Epithelial cell of esophagus (primary cell): Measurements from ENCODE around the gene CD6.
"Not testable (repeated sequence)": the region's sequence is repeated elsewhere in the genome, so short reads cannot be mapped to it uniquely, and the experiment has no call there.

Source experiments
- DNase-seq: peaks from one replicate; pipeline ENCODE4 v3.0.0; 2010; ENCODE audit warnings: low read depth
- H3K4me3 ChIP-seq: 2 replicates; pipeline ENCODE4 v1.5.1; 2011; ENCODE audit warnings: mild to moderate bottlenecking, low read length, control low read depth
- TF ChIP-seq, protein P1 (sequence below): IDR thresholded peaks from 2 replicates; pipeline ENCODE4 v1.5.1; 2011; ENCODE audit warnings: low read depth, mild to moderate bottlenecking, low read length, control low read depth, inconsistent platforms; ENCODE audit not compliant: insufficient read depth; ENCODE audit errors: missing control alignments

Gene CD6

DNA sequence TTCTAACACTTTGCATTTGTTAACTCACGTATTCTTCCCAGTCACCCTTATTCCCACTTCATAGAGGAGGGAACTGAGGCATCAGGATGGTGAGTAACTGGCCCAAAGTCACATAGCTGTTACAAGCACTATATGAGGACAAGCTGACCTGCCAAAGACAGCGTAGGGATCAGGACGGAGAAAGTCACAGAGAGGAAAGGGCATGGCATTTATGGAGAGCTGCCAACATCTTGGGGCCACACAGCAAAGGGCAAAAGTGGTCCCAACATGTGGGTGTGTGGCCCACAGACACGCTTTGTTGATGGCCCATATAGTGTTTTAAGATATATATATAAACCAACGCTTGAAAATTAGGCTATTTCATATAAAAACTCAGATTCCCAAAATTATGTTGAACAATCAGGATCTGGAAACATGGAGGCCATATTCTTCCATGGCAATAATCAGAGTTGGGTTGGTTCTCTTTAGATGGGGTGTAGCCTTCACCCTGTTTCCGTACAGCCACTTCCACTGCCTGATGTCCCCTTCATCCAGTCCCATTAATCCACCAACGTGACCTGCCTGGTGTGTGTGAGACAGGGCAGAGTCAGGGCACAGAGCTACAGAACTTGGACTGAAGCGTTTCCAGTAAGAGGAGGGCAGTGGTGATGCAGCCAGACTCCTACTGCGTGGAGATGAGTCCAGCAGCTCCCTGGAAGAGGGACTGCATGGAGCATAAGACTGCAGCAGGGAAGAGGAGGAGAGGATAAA is 90.9 kb downstream of the CD6 start:
- TF ChIP-seq, protein P1, sequence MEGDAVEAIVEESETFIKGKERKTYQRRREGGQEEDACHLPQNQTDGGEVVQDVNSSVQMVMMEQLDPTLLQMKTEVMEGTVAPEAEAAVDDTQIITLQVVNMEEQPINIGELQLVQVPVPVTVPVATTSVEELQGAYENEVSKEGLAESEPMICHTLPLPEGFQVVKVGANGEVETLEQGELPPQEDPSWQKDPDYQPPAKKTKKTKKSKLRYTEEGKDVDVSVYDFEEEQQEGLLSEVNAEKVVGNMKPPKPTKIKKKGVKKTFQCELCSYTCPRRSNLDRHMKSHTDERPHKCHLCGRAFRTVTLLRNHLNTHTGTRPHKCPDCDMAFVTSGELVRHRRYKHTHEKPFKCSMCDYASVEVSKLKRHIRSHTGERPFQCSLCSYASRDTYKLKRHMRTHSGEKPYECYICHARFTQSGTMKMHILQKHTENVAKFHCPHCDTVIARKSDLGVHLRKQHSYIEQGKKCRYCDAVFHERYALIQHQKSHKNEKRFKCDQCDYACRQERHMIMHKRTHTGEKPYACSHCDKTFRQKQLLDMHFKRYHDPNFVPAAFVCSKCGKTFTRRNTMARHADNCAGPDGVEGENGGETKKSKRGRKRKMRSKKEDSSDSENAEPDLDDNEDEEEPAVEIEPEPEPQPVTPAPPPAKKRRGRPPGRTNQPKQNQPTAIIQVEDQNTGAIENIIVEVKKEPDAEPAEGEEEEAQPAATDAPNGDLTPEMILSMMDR = no peak

DNA sequence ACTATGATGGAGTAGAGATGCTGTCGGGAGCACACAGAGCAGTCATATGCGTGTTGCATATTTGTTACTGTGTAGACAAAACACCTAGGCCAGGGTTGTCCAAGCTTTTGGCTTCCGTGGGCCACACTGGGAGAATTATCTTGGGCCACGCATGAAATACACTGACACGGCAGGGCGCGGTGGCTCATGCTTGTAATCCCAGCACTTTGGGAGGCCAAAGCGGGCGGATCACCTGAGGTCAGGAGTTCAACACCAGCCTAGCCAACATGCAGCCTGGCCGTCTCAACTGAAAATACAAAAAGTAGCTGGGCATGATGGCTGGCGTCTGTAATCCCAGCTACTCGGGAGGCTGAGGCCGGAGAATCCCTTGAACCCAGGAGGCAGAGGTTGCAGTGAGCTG is 93.8 kb downstream of the CD6 start:
- not testable (repeated sequence) for DNase-seq, H3K4me3 ChIP-seq

More for the DNA sequence above, 90.9 kb downstream of the CD6 start:
- DNase-seq = no peak
- H3K4me3 ChIP-seq = no peak overlapping the region

DNA sequence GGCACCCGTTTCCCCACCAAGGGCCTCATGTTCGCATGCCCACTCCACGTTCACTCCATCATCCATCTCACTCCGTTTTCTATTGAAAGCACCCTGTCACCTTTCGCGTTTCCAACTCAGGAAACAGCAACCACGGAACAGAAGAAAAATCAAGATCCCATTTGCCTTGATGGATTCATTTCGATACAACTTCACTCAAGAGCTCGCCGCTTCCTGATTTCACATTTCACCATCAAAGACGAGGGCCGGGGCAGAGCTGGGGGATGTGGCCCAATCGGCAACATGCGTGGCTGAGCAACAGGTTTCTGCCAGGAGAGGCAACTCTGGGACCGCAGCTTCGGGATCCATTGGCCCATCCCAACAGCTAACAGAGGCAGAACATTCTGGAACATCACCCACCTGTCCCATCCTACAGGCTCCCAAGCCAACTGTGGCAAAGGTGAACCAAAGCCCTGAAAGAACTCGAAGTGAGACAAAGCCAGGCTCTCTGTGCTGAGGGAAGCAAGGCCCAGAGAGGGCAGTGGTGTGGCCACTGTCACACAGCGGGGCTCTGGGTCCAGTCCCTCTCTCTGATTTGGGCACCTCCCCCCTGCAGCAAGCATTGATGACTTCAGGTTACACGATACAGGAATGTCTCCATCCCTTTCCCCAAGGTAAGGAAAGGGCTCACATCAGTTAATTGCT is 94.6 kb downstream of the CD6 start:
- no peak for DNase-seq
- TF ChIP-seq, protein P1 = no peak
- H3K4me3 ChIP-seq = no peak overlapping the region

DNA sequence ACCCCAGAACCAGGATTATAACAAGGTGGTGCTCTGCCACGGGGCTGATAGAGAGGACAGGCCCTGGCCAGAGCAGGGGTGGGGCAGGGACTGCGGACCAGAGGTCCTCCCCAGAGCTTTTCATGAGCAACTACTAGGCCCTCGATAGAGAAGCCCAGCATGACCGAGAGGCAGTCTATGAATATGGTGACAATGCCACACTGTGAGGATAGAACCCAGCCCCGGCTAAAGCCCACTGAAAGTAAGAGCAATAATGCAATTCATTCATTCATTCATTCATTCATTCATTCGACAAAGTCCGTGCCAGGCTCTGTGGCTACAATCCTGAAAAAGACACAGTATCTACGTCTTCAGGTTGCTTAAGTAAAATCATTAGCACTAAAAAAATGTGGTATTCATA is 95.2 kb downstream of the CD6 start:
- no peak for DNase-seq

DNA sequence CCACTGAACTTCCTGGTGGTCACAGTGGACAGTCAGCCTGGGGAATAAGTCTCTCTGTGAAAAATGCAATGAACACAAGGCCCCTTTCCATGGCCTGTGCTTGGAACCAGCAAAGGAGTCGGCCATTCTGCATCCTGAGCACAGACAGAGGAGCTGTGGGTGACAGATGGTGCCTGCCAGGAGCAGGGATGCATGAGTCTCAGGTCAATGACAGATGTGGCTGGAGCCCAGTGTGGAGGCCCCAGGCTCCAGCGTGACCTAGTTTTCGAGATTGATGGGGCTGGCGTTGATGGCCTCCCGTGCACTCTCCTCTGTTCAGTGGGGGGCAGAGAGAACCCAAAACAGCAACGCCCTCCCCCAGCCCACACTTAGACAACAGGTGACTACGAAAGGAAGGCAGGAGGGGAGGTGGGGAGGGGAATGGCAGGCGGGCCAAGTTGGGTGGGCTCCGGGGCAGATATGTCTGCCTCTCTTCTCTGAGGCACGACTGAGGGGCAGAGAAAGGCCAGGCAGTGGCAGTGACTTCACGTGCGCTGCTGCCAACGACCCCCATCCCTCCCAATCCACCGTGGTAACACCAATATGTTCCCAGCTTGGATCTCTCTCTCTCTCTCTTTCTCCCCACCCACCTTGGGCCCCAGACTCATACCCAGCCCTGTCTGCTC is 96.4 kb downstream of the CD6 start:
- TF ChIP-seq, protein P1 = no peak
- DNase-seq = no peak
- H3K4me3 ChIP-seq = no peak overlapping the region

More for the DNA sequence above, 95.2 kb downstream of the CD6 start:
- TF ChIP-seq, protein P1 = no peak
- no peak overlapping the region for H3K4me3 ChIP-seq

DNA sequence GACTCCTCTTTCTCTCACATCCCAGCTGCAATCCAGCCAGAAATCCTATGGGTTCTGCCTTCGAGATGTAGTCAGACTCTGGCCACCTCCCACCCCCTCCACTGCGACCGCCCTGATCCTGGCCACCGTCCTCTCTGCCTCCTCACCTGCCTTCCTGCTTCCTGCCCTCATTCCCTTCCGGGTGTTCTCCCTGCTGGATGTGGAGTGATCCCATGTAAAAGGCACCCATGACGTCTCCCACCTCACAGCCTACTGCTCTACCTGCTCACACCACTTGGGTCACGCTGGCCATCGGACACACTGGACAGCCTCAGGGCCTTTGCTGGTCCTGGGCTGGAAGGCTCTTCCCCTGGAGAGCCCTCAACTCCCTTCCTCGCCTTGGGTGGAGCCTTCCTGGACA is 97.1 kb downstream of the CD6 start:
- DNase-seq = no peak
- TF ChIP-seq, protein P1 = no peak
- H3K4me3 ChIP-seq = no peak overlapping the region

DNA sequence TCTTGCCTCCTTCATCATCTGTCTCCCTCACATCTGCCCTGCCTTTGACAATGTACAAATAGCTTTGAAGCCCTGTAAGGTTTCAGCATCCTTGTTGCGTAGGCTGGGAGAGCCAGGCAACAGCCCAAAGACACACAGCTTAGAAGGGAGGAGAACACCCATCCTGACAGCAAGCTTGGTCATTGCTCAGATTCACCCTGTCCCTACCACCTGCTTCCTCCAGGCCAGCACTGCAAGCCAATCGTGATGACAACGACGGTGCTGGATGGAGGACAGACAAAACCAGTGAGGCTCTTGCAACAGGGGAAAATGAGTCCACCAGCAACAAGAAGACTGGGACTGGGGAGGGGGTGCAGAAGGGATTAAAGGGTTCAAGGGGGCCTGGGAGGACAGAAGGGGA is 97.9 kb downstream of the CD6 start:
- no peak for DNase-seq
- H3K4me3 ChIP-seq = no peak overlapping the region
- TF ChIP-seq, protein P1 = no peak
